Endothelial cell of umbilical vein (primary cell): ENCODE data around the gene MID1. TPM values are rescaled to one million over a fixed set of nuclear protein-coding genes. Genes with fewer than 3 reads are reported as not detected.

Experiments used
- BruUV-seq: library from RNA; stranded (reverse); fragments of 400-500 nt; replicated peaks from 2 replicates; lab custom pipeline; 2021; lab: Mats Ljungman, UMichigan
- CTCF ChIA-PET: fragments of 300-600, 350-600 bp; sonication (Branson Sonifier 250); formaldehyde crosslinking; loops from one replicate; lab custom pipeline; 2021; ENCODE audit warnings: antibody characterized with exemption, inconsistent platforms; lab: Charles Lee
- POLR2A ChIA-PET: fragments of 300-600, 350-600 bp; sonication (Branson Sonifier 250); formaldehyde crosslinking; loops from one replicate; lab custom pipeline; 2021; ENCODE audit warnings: antibody characterized with exemption, inconsistent platforms; lab: Charles Lee
- DNase-seq: peaks from one replicate; pipeline ENCODE4 v3.0.0-alpha.2; 2011; ENCODE audit warnings: low read depth, low spot score
- FAIRE-seq: peaks from 2 replicates; lab custom pipeline; 2011; peaks lifted over from hg19 to GRCh38; lab: Jason Lieb, UNC
- H2AFZ ChIP-seq: 2 replicates; pipeline ENCODE4 v1.6.0; 2012; ENCODE audit warnings: low read depth, low read length, control low read depth, inconsistent platforms
- H3K27ac ChIP-seq: 2 replicates; pipeline ENCODE4 v1.5.1; 2011; ENCODE audit warnings: low read depth, mild to moderate bottlenecking, control low read depth, low read length, moderate library complexity; ENCODE audit not compliant: insufficient read depth
- H3K27me3 ChIP-seq, 2 experiments: 2 replicates each; pipeline versions ENCODE4 v1.6.0 to v1.6.1; 2011; ENCODE audit warnings: low read length in 2 of 2, mixed read lengths in 1 of 2; ENCODE audit not compliant: control insufficient read depth in 2 of 2, insufficient read depth in 2 of 2
- H3K36me3 ChIP-seq, 2 experiments: 2 replicates in 1 of 2; 3 replicates in 1 of 2; pipeline ENCODE4 v1.5.1; 2011; ENCODE audit warnings: low read length in 2 of 2, mild to moderate bottlenecking in 1 of 2, moderate library complexity in 1 of 2; ENCODE audit not compliant: control insufficient read depth in 2 of 2, insufficient read depth in 2 of 2; ENCODE audit errors: extremely low read depth in 1 of 2
- H3K4me1 ChIP-seq: 3 replicates; pipeline ENCODE4 v1.5.1; 2011; ENCODE audit warnings: mild to moderate bottlenecking, low read length; ENCODE audit not compliant: control insufficient read depth, insufficient read depth; ENCODE audit errors: extremely low read depth
- H3K4me2 ChIP-seq: 2 replicates; pipeline ENCODE4 v1.6.1; 2011; ENCODE audit warnings: low read length, control low read depth, mixed read lengths; ENCODE audit not compliant: insufficient read depth
- H3K4me3 ChIP-seq, 3 experiments: fragments of 200-600 bp in 1 of 3; sonication (generic), shearing (Covaris generic) in 1 of 3; replicated peaks in 1 of 3; 2 replicates each; pipeline ENCODE4 v1.5.1; 2011 to 2016; ENCODE audit warnings: control low read depth in 3 of 3, low read length in 3 of 3, mild to moderate bottlenecking in 2 of 3, inconsistent platforms in 1 of 3, low read depth in 1 of 3, moderate library complexity in 1 of 3; ENCODE audit not compliant: insufficient read depth in 1 of 3
- H3K79me2 ChIP-seq: 2 replicates; pipeline ENCODE4 v1.6.0; 2012; ENCODE audit warnings: low read length, inconsistent platforms; ENCODE audit not compliant: control insufficient read depth, insufficient read depth
- H3K9ac ChIP-seq: replicated peaks from 2 replicates; pipeline ENCODE3; 2011; ENCODE audit warnings: low read length, control low read depth; ENCODE audit not compliant: insufficient read depth; ENCODE audit errors: extremely low read depth
- H3K9me1 ChIP-seq: replicated peaks from 3 replicates; pipeline ENCODE4 v1.6.0; 2011; ENCODE audit warnings: mild to moderate bottlenecking, low read length; ENCODE audit not compliant: control insufficient read depth, insufficient read depth; ENCODE audit errors: extremely low read depth
- H3K9me3 ChIP-seq: replicated peaks from 2 replicates; pipeline ENCODE4 v1.5.1; 2012; ENCODE audit warnings: low read length, inconsistent platforms; ENCODE audit not compliant: control insufficient read depth, insufficient read depth
- H4K20me1 ChIP-seq: replicated peaks from 2 replicates; pipeline ENCODE3; 2011; ENCODE audit warnings: mild to moderate bottlenecking, low read length; ENCODE audit not compliant: control insufficient read depth, insufficient read depth; ENCODE audit errors: extremely low read depth
- CTCF ChIP-seq, 2 donors: IDR thresholded peaks; 1 replicate in 1 of 2; 2 replicates in 1 of 2; pipeline ENCODE4 v1.5.1; 2011; ENCODE audit warnings: low read length in 2 of 2, mild to moderate bottlenecking in 2 of 2, moderate library complexity in 2 of 2, control low read depth in 1 of 2, inconsistent platforms in 1 of 2, low read depth in 1 of 2; ENCODE audit not compliant: insufficient read depth in 1 of 2; ENCODE audit errors: extremely low read depth in 1 of 2
- EZH2 ChIP-seq: IDR thresholded peaks from 2 replicates; pipeline ENCODE4 v1.6.1; 2012; ENCODE audit warnings: borderline replicate concordance, low read depth, mild to moderate bottlenecking, moderate library complexity, low read length, inconsistent platforms; ENCODE audit not compliant: severe bottlenecking
- FOS ChIP-seq: IDR thresholded peaks from 2 replicates; pipeline ENCODE4 v1.6.1; 2011; ENCODE audit warnings: mild to moderate bottlenecking, low read length, moderate library complexity, borderline replicate concordance; ENCODE audit not compliant: insufficient read depth
- GATA2 ChIP-seq: IDR thresholded peaks from 2 replicates; pipeline ENCODE4 v1.7.0; 2011; ENCODE audit warnings: low read depth, mild to moderate bottlenecking, moderate library complexity, mixed read lengths, low read length; ENCODE audit not compliant: insufficient read length, insufficient read depth
- JUN ChIP-seq: IDR thresholded peaks from 2 replicates; pipeline ENCODE4 v1.6.1; 2011; ENCODE audit warnings: borderline replicate concordance, low read depth; ENCODE audit not compliant: insufficient read length, insufficient read depth
- MYC ChIP-seq: IDR thresholded peaks from one replicate; pipeline ENCODE4 v1.6.1; 2011; ENCODE audit warnings: mild to moderate bottlenecking, low read depth, low read length
- POLR2A ChIP-seq: IDR thresholded peaks from 2 replicates; pipeline ENCODE4 v1.6.1; 2012; ENCODE audit warnings: low read depth, mild to moderate bottlenecking, control low read depth, low read length
- POLR2AphosphoS5 ChIP-seq: IDR thresholded peaks from 2 replicates; pipeline ENCODE4 v1.6.1; 2012; ENCODE audit warnings: low read depth, mild to moderate bottlenecking, control low read depth, low read length, moderate library complexity; ENCODE audit not compliant: insufficient read depth
- dilution Hi-C: fragments of 300-500 bp; cut with MboI; formaldehyde crosslinking; loops from one replicate; pipeline ENCODE4 v1.15.0; 2019; ENCODE audit warnings: low sequenced_read_pairs; ENCODE audit not compliant: extremely low pct_ligation_motif_present
- intact Hi-C: fragments of 100-400 bp; cut with micrococcal nuclease; formaldehyde crosslinking; loops from one replicate; pipeline ENCODE4 v1.10.0; 2022
- polyA plus RNA-seq, 4 experiments: library from polyadenylated mRNA; depleted of rRNA in 3 of 4; stranded (reverse) in 3 of 4; unstranded in 1 of 4; fragments of >200 nt; gene quantifications; 2 replicates each; pipeline versions ENCODE4 v1.2.1 to v1.2.3, GENCODE V29; 2011 to 2012; ENCODE audit warnings: missing spikeins in 1 of 4
- total RNA-seq: library from RNA; stranded (reverse); gene quantifications from 2 replicates; pipeline ENCODE4 v1.2.3, GENCODE V29; 2021
- TF ChIP-seq, protein P1 (sequence below): IDR thresholded peaks from 2 replicates; pipeline ENCODE4 v1.6.1; 2011; ENCODE audit not compliant: insufficient read depth, insufficient read length

Gene MID1
- total and polyA plus RNA-seq, 2 donors (not counting 3 experiments of a cell fraction or from before 2014, with no cell fraction given), result 21.3 to 29.8 TPM

DNA sequence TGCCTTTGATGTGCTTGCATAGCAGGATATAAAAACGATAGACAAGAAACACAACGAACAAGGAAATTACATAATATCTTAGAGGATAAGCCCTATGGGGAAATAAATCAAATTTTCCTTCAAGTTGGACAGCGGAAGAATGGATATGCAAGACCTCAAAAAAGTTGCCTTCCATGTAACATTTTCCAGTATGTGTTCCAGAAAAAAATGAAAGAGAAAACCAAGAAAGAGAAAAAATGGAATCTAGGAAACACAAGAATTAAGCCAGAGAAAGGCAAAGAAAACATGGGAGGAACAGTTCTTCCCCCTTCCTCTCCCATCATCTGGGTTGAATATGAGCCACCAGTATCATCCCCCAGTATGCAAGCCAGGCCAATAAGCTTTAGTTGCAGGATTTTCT, 34.6 kb upstream of the MID1 start:
- no peaks in the 10 kb centered on the region for H3K36me3 ChIP-seq
- no peak overlapping the region for H2AFZ ChIP-seq
- no TSS peak for BruUV-seq
- H3K4me2 ChIP-seq, result no peak overlapping the region
- no peaks in the 10 kb centered on the region for H3K79me2 ChIP-seq
- no peaks in the 10 kb centered on the region for H4K20me1 ChIP-seq
- no peak for DNase-seq
- H3K4me1 ChIP-seq, result no peaks in the 10 kb centered on the region
- TF ChIP-seq, protein P1, sequence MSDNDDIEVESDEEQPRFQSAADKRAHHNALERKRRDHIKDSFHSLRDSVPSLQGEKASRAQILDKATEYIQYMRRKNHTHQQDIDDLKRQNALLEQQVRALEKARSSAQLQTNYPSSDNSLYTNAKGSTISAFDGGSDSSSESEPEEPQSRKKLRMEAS, result no peak
- TF ChIP-seq JUN (no peak), EZH2 (no peak), POLR2AphosphoS5 (no peak), POLR2A (no peak), FOS (no peak), MYC (no peak), GATA2 (no peak), CTCF (IDR thresholded peaks at IDR 0.05; ENCODE audit: extremely low read depth in 1 of 2, insufficient read depth in 1 of 2, low read depth in 1 of 2, low read length in 2 of 2) (no peak)
- intact Hi-C loops (no loop called here), dilution Hi-C loops (no loop called here)
- CTCF ChIA-PET, result no interaction called here
- H3K9me3 ChIP-seq, result no peaks in the 10 kb centered on the region
- no peak overlapping the region for H3K9ac ChIP-seq
- H3K4me3 ChIP-seq, result no peak overlapping the region
- H3K9me1 ChIP-seq, result no peaks in the 10 kb centered on the region
- no peak overlapping the region for H3K27ac ChIP-seq
- no peak for FAIRE-seq
- POLR2A ChIA-PET, result no interaction called here
- H3K27me3 ChIP-seq, result peaks cover 2% of the 10 kb centered on the region in 2 experiments
